Nucleus accumbens (tissue), 56 donors: ENCODE data around the gene EHF.

Experiments used
- DNase-seq, 56 donors: peaks; one replicate each; lab custom pipeline; 2025; lab: John Stamatoyannopoulos, UW

The EHF gene

GRCh38 chr11:34642001-34642554, 21.2 kb downstream of the EHF start:
- no peak for DNase-seq

- DNase-seq, result no peak
Measured at GRCh38 chr11:34642873-34643272, 22.0 kb downstream of the EHF start.

DNA sequence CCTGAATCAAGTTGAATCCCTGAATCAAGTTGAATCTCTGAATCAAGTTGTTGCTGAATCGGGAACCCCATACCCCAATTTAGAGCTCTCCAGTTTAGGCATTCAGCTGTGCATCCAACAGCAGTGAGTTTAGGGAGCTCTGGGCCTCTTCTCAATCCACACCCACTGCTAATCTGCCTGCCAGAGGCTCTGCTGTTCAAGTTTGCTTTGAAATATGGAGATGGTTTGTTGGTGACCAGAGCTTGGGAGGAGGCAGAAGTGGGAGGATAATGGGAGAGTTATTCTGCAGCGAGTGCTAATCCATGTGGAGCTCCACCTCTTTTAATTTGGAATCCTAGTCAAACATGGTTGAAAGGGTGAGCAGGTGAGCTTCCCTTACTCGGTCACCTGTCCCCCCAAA, 22.4 kb downstream of the EHF start:
- no peak for DNase-seq

GRCh38 chr11:34643846-34644245, 23.0 kb downstream of the EHF start:
- no peak for DNase-seq

- DNase-seq, result no peak
Measured at GRCh38 chr11:34644669-34645406, 23.9 kb downstream of the EHF start.

DNA sequence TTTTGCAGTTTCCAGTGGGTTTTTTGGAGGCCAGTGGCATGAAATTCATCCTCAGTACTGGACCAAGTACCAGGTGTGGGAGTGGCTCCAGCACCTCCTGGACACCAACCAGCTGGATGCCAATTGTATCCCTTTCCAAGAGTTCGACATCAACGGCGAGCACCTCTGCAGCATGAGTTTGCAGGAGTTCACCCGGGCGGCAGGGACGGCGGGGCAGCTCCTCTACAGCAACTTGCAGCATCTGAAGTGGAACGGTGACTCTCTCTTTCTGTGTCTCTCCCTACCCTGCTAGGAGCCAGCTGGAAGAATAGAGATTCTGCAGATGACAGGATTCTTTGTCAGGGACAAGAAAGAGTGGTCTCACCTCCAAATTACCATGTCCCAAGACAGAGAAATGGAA, 25.5 kb downstream of the EHF start:
- DNase-seq, result no peak

DNA sequence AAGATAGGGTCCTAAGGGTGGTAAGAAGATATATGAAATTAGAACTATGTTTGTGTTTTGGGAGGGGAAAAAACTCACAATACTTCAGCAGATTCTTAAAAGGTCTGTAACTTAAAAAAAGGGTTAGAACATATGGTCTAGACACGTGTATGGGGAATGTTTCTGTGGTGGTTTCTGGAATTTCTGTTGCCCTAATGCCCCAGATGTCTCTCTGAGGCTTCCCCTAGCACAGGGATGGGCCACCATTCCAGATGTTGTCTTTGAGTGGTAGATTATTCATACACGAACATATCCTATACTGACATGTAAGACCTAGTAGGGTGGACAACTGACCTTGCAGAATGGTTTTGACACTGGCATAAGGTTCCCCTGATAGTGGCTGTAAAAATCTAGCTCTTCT, 26.2 kb downstream of the EHF start:
- no peak for DNase-seq

DNA sequence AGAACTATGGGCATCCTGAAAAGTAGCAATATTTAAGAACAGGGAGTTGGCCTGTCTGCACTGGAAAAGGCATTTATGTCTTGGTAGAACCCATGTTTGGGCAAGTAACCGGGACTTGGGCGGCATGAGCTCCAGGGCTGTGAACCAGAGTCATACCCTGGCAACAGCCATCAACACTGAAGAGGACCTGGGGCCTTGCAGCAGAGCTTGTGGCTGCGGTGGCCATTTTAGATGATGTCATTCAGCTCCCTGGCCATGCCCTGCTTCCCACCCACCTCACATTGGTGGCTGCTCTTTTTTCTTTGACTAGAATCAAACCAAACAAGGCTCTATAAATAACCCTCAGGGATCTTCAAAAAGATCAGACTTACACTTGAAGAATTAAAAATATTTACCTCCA, 26.6 kb downstream of the EHF start:
- DNase-seq, result no peak

DNA sequence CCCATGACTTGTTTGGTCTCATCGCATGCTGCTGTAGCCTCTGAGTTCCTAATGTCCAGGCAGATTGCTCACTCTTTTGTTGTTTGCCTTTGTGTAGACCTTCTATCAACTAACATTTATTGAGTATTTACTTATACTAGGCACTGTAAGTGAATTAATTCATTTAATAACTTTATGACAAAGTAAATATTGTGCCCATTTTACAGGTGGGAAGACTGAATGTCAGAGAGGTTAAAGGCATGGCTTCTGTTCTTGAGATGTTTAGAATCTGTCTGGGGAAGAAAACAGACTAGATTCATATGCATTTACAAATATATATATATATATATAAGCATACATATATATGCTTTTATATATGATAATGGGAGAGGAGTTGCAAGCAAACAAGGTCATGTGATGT, 27.1 kb downstream of the EHF start:
- DNase-seq, result no peak

DNA sequence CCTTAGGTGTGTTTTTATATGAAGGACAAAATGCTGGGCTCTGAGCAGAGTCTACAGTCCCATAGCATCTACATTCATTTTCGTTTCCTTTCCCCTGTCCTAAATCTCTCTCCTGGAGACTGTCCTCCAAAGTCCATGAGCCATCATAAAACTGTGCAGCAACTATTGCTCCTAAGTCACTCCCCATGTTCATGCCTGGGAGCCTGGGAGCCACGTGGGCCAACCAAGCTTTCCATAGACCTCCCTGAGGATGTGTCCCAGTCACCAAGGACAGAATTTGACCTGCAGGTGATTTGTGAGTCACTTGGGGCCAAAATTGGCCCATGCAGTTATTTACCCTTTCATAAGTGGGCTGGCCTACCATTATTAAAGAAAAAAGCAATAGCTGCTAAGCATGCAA, 28.7 kb downstream of the EHF start:
- no peak for DNase-seq

- DNase-seq, result no peak
Measured at GRCh38 chr11:34650528-34650927, 29.6 kb downstream of the EHF start.

GRCh38 chr11:34651551-34651950, 30.7 kb downstream of the EHF start:
- DNase-seq, result no peak

DNA sequence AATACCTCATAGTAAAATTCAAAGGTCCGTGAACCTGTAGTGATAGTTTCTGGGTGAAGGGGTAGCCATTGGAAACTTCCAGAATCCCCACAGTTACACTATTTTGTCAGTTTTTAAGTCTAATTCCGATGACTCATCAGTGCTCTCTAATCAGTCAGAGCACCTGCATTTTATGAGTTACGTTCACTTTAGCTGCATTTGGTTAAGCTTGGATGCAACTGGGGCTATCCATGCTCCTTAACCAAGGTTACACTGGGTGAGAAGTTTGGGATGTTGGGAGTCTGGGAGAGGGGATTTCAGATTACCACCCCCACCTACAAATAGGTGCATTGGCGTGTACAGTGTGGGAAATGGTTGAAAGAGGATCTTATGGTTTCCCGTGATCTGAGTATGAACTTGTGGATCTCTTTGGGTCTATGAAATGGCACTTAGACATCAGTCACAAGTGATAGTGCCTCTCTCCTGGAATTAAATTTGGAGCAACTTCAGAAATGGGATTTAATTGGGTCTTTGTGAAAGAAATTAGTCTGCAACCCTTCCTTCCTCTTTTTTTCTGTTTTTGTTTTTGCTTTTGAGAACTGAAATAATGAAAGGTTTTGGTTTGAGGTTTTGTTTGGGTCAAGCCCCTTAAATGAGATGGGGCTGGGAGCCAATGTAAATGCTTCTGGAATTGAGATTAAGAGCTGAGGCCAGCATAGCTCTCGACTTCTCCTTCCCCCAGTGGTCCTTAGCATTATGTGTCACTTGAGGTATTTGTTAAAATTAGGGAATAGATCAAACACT, 31.5 kb downstream of the EHF start:
- DNase-seq, result no peak

- no peak for DNase-seq
Measured at GRCh38 chr11:34653031-34653430, 32.1 kb downstream of the EHF start.

DNA sequence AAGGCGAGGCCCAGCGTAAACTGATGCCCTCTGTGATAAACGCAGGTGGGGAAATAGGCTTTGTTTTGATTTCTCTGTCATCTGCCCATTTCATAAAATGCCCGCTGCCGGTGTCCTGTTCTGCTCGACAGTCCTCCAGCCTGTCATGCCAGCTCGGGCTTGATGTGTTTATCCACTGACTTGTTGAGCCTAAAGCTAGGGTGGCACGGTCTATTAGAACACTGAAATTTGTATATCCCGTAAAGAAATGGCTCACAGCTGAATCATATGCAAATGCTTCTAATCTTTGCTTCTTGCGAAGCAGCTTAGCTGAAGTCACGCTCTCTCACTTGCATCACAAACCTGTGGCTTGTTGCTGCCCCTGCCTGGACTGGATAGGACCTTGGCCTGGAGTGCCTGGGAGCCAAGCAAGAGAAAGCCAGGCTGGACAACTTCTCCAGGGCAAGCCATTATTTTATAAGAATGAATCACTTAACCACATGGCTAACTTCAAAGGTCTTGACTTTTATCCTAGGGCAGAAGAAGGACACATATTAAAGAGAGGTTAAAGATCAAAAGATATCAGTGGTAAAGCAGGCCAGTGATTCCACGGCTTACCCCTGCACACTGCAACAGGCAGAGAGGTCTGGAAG, 33.1 kb downstream of the EHF start:
- DNase-seq, result peak in 4 of 56 donors; percentile 4 to 28 (median 14)

DNA sequence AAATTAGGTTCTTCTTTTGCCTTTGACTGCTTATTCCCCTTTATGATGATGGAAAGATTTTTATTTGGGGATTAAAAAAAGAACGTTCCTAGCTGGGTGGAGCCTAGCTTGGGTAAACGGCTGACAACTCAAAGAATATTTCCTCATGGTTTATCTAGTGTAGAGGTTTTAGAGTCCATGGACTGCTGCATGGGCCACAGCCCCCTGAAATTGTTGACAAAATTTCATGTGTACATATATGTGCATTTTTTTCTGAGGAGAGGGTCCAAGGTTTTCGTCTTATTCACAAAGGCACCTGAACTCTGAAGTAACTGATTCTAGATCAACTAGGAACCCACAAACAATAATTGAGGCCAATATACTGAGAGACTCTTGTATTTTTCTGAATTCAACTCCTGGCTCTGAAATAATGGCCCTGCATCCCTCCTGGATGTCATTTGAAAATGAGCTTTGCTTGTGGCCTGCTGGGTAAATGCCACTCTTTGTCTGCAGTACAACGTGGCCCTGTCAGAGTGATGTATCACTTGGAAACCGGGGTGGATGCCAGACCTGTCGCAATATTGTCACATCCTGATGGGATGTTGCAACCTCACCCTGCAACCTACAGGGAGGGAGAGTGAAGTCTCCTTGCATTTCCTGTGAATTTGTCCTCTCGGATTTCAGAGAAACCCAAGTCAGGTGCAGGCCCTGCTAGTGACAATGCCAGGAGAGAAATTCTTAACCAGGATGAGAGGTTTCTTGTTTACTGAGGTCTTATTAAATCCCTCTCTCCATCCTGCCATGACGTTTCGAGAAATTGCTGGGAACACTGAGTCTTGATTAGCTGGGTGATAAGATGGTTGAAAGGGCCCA, 33.8 kb downstream of the EHF start:
- DNase-seq, result peak in 40 of 56 donors; percentile 3 to 80 (median 34)

GRCh38 chr11:34655335-34656008, 34.6 kb downstream of the EHF start:
- no peak for DNase-seq

DNA sequence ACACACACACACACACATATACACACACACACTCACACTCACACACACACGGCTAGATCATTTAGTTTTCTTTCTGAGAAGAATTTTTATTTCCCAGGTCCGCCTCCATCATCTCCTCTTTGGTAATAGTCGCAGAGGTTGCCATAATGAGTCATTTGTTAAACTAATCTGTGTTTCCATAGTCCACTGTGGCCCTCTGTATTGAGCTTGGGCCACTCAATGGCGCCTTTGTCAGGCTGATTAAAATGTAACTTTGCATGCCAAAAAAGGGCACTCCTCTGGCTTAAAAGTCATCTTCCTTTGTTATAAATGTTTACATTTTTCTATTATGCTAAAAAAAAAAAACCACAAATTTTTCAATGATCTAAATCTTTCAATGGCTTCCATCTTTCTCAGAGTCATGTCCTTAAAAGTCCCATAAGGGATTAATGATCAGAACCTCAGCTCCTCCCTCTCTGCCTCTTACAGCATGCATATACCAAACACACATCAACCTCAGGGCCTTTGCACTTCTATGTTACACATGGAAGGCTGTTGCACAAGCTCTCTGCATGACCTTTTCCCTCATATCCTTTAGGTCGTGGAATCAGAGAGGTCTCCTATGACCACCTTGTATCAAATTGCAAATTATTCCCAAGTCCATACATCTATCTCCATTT, 35.3 kb downstream of the EHF start:
- DNase-seq, result peak in 35 of 56 donors; percentile 6 to 73 (median 39)
